Measurements from ENCODE around the gene RASL12.
"Not testable (repeated sequence)": the region's sequence is repeated elsewhere in the genome, so short reads cannot be mapped to it uniquely, and the experiment has no call there.

RASL12 gene

DNA sequence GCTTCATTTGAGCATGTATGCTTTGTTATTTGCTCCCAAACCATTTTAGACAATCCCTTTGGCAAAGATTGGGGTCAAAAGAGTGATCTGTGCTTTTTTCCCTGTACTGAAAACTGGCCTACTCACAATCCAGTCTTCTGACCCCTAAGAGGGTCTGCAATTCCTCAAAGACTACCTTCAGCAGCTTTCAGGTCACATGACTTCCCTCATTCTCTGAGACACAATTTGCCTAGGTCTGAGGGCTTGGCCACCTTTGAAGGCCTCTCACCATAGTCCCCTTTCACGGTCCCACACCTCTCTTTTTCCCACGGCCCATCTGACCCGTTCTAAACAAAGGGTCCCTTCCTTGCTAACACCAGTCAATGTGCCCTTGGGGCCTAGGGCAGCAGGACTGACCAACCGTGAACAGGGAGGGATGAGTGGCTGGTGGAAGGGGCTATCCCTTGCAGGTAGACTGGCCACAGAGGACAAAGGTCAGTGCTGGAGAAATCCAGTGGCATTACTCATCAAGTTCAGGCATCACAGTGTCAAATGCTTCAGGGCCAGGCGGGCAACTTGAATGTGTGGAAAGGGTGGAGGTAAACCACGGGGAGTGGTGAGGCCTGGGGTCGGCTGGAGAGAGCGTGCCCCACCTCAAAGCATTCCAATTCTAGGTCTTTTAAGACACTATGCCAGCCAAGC lies 10.8 kb downstream of the RASL12 start:
- H3K4me3 ChIP-seq (ENCODE audit: low read depth, low read length): no peak overlapping the region

DNA sequence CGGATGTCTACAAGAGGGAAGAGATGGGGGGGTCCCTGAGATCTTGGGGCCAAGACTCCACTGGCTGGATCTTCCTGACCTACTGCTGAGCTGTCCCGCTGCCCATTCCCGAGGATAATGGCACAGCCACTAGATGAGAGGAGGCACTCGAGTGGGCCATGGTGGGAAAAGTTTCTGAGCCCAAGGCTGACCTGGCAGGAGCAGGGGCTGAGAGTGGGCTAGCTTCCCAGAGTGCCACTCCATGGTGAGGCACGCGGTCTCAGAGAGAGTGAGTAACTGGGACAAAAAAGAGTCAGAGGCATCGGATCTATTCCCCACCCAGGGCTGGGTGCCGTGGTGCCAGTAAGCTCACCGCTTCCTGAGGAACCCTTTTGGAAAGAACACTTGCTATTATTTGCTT lies 11.7 kb downstream of the RASL12 start:
- H3K4me3 ChIP-seq (ENCODE audit: low read depth, low read length): no peak overlapping the region

DNA sequence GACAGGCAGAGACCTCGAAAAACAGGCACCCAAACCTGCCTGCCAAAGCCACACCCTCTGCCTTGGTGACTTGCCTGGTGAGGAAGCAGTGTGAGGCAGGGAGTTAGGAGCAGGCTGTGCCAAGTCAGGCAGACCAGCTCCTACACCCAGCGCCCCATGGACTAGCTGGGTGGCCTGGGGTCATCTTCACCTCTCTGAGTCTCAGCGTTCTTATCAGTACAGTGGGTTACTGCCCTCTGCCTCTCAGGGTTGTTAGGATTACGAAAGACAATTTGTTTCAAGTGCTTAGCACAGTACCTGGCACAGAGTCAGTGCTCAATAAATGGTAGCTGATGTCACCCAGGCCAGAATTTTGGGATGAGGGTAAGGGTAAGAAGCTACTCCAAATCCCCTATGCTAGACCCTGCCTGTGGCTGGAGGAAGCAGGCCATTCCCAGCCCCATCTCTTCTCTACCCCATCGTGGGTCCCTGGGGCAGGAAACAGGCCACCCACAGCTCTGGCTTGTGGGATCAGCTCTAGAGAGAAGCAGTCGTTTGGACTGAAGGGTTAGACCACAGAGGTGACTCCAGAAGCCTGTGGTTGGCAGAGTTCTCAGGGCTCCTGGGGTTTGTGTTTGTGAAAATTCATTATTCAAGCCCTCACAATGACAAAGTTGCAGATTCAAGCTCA lies 12.5 kb downstream of the RASL12 start:
- H3K4me3 ChIP-seq (ENCODE audit: low read depth, low read length): no peak overlapping the region

DNA sequence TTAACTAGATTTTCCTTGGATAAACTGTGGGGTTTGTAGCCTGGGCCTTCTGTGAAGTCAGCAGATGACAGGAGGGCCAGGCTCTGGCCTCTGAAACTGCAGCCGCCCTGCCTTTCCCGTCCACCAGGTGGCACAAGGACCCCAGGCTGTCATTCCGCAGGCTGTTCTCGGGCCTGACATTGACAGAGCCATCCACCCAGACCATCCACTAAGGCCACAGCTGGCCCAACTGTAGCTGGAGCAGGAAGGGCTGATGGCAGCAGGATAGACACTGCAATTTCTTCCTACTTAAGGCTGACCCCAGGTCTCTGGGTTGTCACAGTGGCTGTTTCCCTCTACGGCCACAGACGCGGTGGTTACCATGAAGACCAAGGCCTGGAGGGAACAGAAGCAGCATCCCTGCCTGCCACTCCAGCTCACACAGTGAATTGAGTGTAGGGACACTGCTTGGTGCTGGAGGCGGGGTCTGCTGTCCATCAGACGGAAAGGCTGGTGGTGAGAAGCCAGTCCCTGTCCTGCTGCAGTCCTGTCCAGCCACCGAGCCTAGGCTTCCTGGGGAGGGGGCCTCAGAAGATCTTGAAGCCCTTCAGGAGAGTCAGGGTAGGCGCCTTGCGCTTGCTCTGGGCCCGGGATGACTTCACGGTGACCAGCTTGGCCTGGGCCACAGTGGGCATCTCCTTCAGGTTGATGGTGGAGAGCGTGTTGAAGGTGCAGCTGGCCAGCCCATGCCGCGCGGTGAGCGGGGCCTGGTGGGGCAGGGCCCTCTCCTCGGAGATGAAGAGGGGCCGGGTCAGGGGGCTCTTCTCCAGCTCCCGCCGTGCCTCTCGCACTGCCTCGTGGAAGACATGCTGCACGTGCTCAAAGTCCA lies 13.2 kb downstream of the RASL12 start:
- H3K4me3 ChIP-seq (ENCODE audit: low read depth, low read length): no peak overlapping the region

DNA sequence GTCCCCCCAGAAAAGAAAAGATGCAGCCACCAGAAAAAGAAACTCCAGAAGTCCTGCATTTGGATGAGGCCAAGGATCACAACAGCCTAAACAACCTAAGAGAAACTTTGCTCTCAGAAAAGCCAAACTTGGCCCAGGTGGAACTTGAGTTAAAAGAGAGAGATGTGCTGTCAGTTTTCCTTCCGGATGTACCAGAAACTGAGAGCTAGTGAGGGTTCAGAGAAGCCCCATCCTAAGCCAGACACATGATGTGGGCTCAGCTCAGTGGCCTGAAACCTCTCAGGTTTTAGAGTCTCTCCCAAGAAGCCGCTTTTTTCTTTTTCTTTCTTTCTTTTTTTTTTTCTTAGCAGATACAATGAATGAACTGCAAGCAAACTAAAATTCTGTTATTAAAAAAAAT lies 14.8 kb downstream of the RASL12 start:
- H3K4me3 ChIP-seq (ENCODE audit: low read depth, low read length): no peak overlapping the region

DNA sequence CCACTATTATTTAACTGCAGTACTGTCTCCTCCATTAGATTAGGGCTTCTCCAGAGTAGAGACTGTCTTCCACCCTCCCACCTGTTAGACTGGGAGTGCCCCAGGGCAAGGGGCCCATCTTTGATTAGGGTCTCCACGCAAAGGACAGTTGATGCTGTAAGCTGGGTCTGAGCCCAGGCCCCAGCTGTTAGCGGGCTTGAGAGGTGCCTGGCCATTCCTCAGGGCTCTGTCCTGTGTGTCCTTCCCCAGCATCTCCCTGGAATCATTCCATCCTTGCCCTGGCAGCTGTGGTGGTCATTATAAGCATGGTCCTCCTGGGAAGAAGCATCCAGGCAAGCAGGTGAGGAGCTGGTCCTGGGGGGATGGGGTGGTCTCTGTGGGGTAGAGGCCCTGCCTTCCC lies 16.5 kb downstream of the RASL12 start:
- no peak overlapping the region for H3K4me3 ChIP-seq (ENCODE audit: low read depth, low read length)

- no peak overlapping the region for H3K4me3 ChIP-seq (ENCODE audit: low read depth, low read length)
These were observed 17.5 kb downstream of the RASL12 start for GRCh38 chr15:65050270-65050669.

GRCh38 chr15:65049418-65049840 lies 18.4 kb downstream of the RASL12 start:
- H3K4me3 ChIP-seq (ENCODE audit: low read depth, low read length): no peak overlapping the region

GRCh38 chr15:65048241-65048640 lies 19.6 kb downstream of the RASL12 start:
- H3K4me3 ChIP-seq (ENCODE audit: low read depth, low read length): no peak overlapping the region

- H3K4me3 ChIP-seq (ENCODE audit: low read depth, low read length): no peak within 1 kb of the TSS
These were observed 22.9 kb downstream of the RASL12 start, which contains the start of gene SLC51B for GRCh38 chr15:65044724-65045481. Gene SLC51B (plus strand): TSS chr15:65045387. CDS start chr15:65050005, 4,618 bp downstream.

DNA sequence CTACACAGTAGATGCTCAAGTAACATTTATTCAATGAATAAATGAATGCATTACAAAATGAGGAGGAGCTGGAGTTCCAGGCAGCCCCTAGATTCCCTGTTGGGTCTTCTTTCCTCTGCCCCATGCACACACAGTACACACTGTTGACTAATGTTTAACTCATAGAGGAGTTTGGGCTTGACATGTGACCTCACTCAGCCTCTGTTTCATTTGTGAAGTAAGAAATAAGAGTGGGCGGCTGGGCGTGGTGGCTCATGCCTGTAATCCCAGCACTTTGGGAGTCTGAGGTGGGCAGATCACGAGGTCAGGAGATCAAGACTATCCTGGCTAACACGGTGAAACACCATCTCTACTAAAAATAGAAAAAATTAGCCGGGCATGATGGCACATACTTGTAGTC lies 23.6 kb downstream of the RASL12 start:
- H3K4me3 ChIP-seq (ENCODE audit: low read depth, low read length): not testable (repeated sequence)

GRCh38 chr15:65042776-65043327 lies 24.9 kb downstream of the RASL12 start:
- H3K4me3 ChIP-seq (ENCODE audit: low read depth, low read length): no peak overlapping the region

GRCh38 chr15:65041787-65042186 lies 26.0 kb downstream of the RASL12 start:
- no peak overlapping the region for H3K4me3 ChIP-seq (ENCODE audit: low read depth, low read length)

- no peak overlapping the region for H3K4me3 ChIP-seq (ENCODE audit: low read depth, low read length)
These were observed 27.3 kb downstream of the RASL12 start for GRCh38 chr15:65040461-65040860.

DNA sequence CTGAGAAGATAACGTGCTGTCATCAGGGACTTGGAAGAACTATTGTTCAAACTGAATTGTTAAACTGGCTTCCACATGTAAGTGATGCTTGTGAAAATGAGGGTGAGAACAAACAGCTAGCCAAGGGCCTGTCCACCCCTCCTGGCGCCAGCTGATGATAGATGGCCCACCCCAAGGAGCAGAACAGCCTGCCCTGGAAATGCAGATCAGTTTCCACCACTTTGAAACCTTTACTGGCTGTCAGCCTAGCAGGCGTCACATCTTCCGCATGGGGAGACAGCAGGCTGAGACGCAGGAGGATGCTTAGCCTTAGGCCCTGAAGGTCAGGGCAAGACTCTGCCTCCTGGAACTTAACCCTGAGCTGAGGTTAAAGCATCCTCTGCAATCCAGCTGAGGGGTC lies 29.0 kb downstream of the RASL12 start:
- H3K4me3 ChIP-seq (ENCODE audit: low read depth, low read length): no peak overlapping the region

DNA sequence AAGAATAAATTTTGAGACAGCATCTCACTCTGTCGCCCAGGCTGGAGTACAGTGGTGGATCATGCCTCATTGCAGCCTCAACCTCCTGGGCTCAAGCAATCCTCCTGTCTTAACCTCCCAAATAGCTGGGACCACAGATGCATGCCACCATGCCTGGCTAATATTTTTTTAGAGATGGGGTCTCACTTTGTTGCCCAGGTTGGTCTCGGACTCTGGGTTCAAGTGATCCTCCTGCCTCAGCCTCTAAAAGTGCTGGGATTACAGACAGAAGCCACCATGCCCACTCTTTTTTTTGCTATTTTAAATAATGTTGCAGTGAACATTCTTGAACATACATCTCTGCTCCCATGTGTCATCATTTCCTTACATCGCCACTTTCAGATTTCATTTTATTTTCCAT lies 29.4 kb downstream of the RASL12 start:
- H3K4me3 ChIP-seq (ENCODE audit: low read depth, low read length): no peak overlapping the region

DNA sequence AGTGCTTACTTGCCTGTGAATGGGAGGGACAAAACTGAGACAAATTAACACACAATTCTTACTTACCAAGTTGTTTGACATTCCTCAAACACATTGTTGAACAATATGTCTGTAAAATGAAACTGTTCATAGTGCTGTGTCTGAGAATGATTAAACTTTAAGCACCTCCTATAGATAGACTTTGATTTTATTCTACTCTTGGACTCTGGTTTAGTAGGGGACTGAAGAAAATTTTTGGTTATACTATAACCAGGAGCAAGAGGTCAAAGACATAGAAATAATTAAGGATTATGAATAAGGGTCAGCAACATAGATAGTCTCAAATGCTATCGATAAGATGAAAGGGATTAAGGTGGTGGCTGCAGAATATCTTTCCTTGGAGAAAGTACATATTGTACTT lies 30.5 kb downstream of the RASL12 start:
- no peak overlapping the region for H3K4me3 ChIP-seq (ENCODE audit: low read depth, low read length)

GRCh38 chr15:65034719-65035118 lies 33.1 kb downstream of the RASL12 start:
- H3K4me3 ChIP-seq (ENCODE audit: low read depth, low read length): no peak overlapping the region

- H3K4me3 ChIP-seq (ENCODE audit: low read depth, low read length): no peak overlapping the region
These were observed 34.0 kb downstream of the RASL12 start for GRCh38 chr15:65033659-65034269.

All from iPS-11a (cell line).